K562 (cell line): ENCODE data around the gene LRCH1. TPM values are rescaled to one million over a fixed set of nuclear protein-coding genes. Genes with fewer than 3 reads are reported as not detected.

ENCODE experiments used
- ATAC-seq: fragments of 200-7000 bp; cut with Tn5 transposase; 3 replicates; pipeline ENCODE4 v1.9.1; 2020; ENCODE audit warnings: moderate library complexity
- BruUV-seq: library from RNA; stranded (reverse); fragments of 400-500 nt; replicated peaks from 2 replicates; lab custom pipeline; 2021; lab: Mats Ljungman, UMichigan
- CTCF ChIA-PET: fragments of 300-600 bp; formaldehyde crosslinking; extraction: SDS; loops from one replicate; lab custom pipeline; 2021; ENCODE audit warnings: low intra/inter-chr PET ratio; lab: Yijun Ruan, JAX
- POLR2A ChIA-PET: fragments of 300-600, 350-650 bp; sonication (Branson Sonifier 250); formaldehyde crosslinking; extraction: SDS; loops from one replicate; lab custom pipeline; 2021; ENCODE audit warnings: antibody characterized with exemption, inconsistent platforms; lab: Yijun Ruan, JAX
- DNase-seq, 4 experiments: peaks; one replicate each; pipeline versions ENCODE4 v3.0.0 to v3.0.0-alpha.2; 2011 to 2018; ENCODE audit warnings: low spot score in 3 of 4, mixed read lengths in 3 of 4; ENCODE audit errors: extremely low read depth in 1 of 4
- FAIRE-seq: peaks from 2 replicates; lab custom pipeline; 2011; peaks lifted over from hg19 to GRCh38; lab: Jason Lieb, UNC
- H2AFZ ChIP-seq: 2 replicates; pipeline ENCODE4 v1.6.0; 2011; ENCODE audit warnings: low read depth, low read length, control low read depth, inconsistent platforms
- H3K27ac ChIP-seq: fragments of 200-600 bp; 3 replicates; pipeline ENCODE4 v1.8.0; 2011; ENCODE audit warnings: low read depth, mild to moderate bottlenecking, control low read depth, inconsistent platforms, low read length, moderate library complexity, mixed read lengths; ENCODE audit errors: extremely low read depth
- H3K27me3 ChIP-seq, 2 experiments: fragments of 300-600 bp in 1 of 2; 2 replicates in 1 of 2; 3 replicates in 1 of 2; pipeline versions ENCODE4 v1.6.0 to v1.8.0; 2011; ENCODE audit warnings: inconsistent platforms in 2 of 2, low read length in 2 of 2, mild to moderate bottlenecking in 1 of 2, mixed read lengths in 1 of 2, moderate library complexity in 1 of 2; ENCODE audit not compliant: control insufficient read depth in 2 of 2, insufficient read depth in 2 of 2
- H3K36me3 ChIP-seq: fragments of 300-600 bp; 3 replicates; pipeline ENCODE4 v1.8.0; 2011; ENCODE audit warnings: mild to moderate bottlenecking, low read length, inconsistent platforms; ENCODE audit not compliant: control insufficient read depth, insufficient read depth
- H3K4me1 ChIP-seq, 2 experiments: fragments of 200-600 bp in 1 of 2; replicated peaks in 1 of 2; 2 replicates in 1 of 2; 3 replicates in 1 of 2; pipeline versions ENCODE4 v1.5.1 to v1.8.0; 2011; ENCODE audit warnings: inconsistent platforms in 2 of 2, low read length in 2 of 2, mild to moderate bottlenecking in 1 of 2, mixed read lengths in 1 of 2, moderate library complexity in 1 of 2; ENCODE audit not compliant: control insufficient read depth in 2 of 2, insufficient read depth in 2 of 2
- H3K4me2 ChIP-seq: 2 replicates; pipeline ENCODE4 v1.6.1; 2011; ENCODE audit warnings: low read length, control low read depth, inconsistent platforms, mixed read lengths; ENCODE audit not compliant: insufficient read depth
- H3K4me3 ChIP-seq: fragments of 200-600 bp; sonication (generic), shearing (Covaris generic); 2 replicates; pipeline ENCODE4 v1.5.1; 2016; ENCODE audit warnings: control low read depth, inconsistent platforms
- H3K79me2 ChIP-seq: fragments of 200-600 bp; 3 replicates; pipeline ENCODE4 v1.8.0; 2011; ENCODE audit warnings: low read length, inconsistent platforms; ENCODE audit not compliant: control insufficient read depth, insufficient read depth
- H3K9ac ChIP-seq, 2 experiments: 2 replicates each; pipeline versions ENCODE4 v1.6.0 to v1.6.1; 2011; ENCODE audit warnings: low read depth in 2 of 2, low read length in 2 of 2, control low read depth in 1 of 2, inconsistent platforms in 1 of 2, mild to moderate bottlenecking in 1 of 2, mixed read lengths in 1 of 2; ENCODE audit not compliant: insufficient read depth in 1 of 2
- H3K9me1 ChIP-seq: one replicate; pipeline ENCODE4 v1.6.0; 2011; ENCODE audit warnings: inconsistent platforms, mild to moderate bottlenecking, low read length, moderate library complexity; ENCODE audit not compliant: control insufficient read depth, insufficient read depth
- H3K9me3 ChIP-seq: replicated peaks from 2 replicates; pipeline ENCODE4 v1.5.1; 2011; ENCODE audit warnings: low read depth, low read length, inconsistent platforms; ENCODE audit not compliant: control insufficient read depth, insufficient read depth
- H4K20me1 ChIP-seq: replicated peaks from 2 replicates; pipeline ENCODE4 v1.6.1; 2011; ENCODE audit warnings: low read length, inconsistent platforms, mixed read lengths; ENCODE audit not compliant: control insufficient read depth, insufficient read depth
- HIVEP1 ChIP-seq: fragments of 250-450 bp; sonication (Bioruptor Pico); IDR thresholded peaks from 2 replicates; pipeline ENCODE4 v1.4.0; 2020; ENCODE audit warnings: mild to moderate bottlenecking
- TCFL5 ChIP-seq: fragments of 250-450 bp; sonication (Bioruptor Pico); conservative IDR thresholded peaks from 2 replicates; pipeline ENCODE4 v1.6.1; 2021; ENCODE audit warnings: mild to moderate bottlenecking, moderate library complexity, matching md5 sums
- WGBS: fragments of 100-300 bp; shearing (Covaris generic); methylation state at CpG from one replicate; pipeline ENCODE4 v1.1.6; 2016; ENCODE audit warnings: low coverage, mixed read lengths; ENCODE audit not compliant: insufficient coverage; ENCODE audit errors: missing lambda C conversion rate; 5-methylcytosine and 5-hydroxymethylcytosine counted together
- in situ Hi-C: fragments of 300-500 bp; cut with MboI; formaldehyde crosslinking; loops from 4 replicates; pipeline ENCODE4 v1.15.0; 2018; ENCODE audit warnings: inconsistent platforms, mixed read lengths
- intact Hi-C: fragments of 100-400 bp; cut with micrococcal nuclease; formaldehyde crosslinking; loops from 2 replicates; pipeline ENCODE4 v1.14.2; 2022
- polyA plus RNA-seq, 8 experiments: library from polyadenylated mRNA; depleted of rRNA in 4 of 8; stranded (reverse) in 5 of 8; unstranded in 3 of 8; fragments of >200 nt; fragmentation: Nextera tagmentation in 2 of 8; fragmentation: Illumina TruSeq in 1 of 8; extraction: Ambion mirVana in 2 of 8; extraction: Trizol in 1 of 8; gene quantifications; 2 replicates each; pipeline versions ENCODE4 v1.2.1 to v1.2.3, GENCODE V29; 2011 to 2014; ENCODE audit warnings: inconsistent platforms in 1 of 8, missing spikeins in 1 of 8
- total RNA-seq, 7 experiments: library from RNA; depleted of rRNA in 6 of 7; stranded (reverse); fragments of >200 nt in 6 of 7; fragmentation: Illumina TruSeq in 2 of 7; extraction: Trizol in 2 of 7; gene quantifications; 2 replicates each; pipeline versions ENCODE4 v1.2.1 to v1.2.3, GENCODE V29; 2011 to 2021; ENCODE audit warnings: low replicate concordance in 1 of 7
- TF ChIP-seq, protein P1 (sequence below), 2 experiments: fragments of 450-650 bp in 1 of 2; sonication (generic) in 1 of 2; formaldehyde crosslinking in 1 of 2; IDR thresholded peaks; 2 replicates each; pipeline versions ENCODE4 v1.7.1 to v1.9.0; 2016 to 2022; ENCODE audit warnings: inconsistent platforms in 1 of 2, mild to moderate bottlenecking in 1 of 2, missing genetic modification reagents in 1 of 2

The LRCH1 gene
- total and polyA plus RNA-seq, 9 of the 15 experiments (the other 6 are each of a cell fraction or from before 2014, with no cell fraction given) = 1.1 to 6.8 (median 3.7) TPM

DNA sequence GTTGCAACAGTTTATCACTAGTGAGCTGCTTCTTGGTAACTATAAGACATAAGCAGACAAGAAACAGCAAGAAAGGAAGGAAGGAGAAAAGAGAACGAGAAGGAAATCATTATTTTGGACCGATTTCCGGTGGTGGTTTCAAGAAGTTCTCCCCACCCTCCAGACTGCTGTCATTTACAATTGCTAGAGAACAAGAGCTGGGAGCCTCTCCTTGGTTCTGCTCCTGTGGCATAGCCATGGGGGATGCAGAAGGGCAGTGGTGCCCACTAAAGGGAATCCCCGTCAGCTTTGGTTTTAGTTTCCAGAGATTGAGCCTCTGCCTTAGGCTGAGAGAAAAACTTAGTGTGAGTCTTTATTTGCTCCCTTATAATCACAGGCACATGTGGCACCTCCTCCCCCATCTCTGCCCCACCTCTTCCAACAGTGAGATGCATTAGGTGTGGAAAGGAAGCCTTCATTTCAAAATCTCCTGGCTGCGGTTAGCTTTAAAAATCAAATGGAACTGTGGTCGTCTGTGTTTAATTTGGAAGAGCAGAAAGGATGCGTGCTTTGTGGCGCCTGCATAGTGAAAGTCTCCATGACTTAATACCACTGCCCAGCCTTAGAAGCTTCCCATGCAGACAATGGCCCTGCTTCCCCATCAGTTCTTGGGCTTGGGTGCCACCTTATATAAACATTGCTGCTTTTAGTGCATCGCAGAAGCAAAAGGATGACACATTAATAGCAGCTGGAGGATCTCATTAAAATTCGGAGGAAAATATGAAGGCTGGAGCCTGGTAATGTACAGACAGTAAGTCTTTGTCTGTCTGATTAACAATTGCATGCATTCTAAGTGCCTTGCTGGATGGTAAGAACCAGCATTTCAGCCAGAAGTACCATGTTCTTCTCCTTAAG, 25.0 kb downstream of the LRCH1 start:
- 79% methylated on average over 7 of the region's 10 CpGs for WGBS
- H3K9ac ChIP-seq = no peak overlapping the region
- POLR2A ChIA-PET = interaction anchor here (0.7 to 0.9 kb wide), 2 partner anchors 17 to 64 kb away, joined by 3 to 4 read pairs; no protein-coding TSS in a partner anchor

More for the DNA sequence above, 25.0 kb downstream of the LRCH1 start:
- no TSS peak for BruUV-seq
- DNase-seq (no peak), ATAC-seq (no peak), FAIRE-seq (no peak)
- no peaks in the 10 kb centered on the region for H3K9me1 ChIP-seq
- TF ChIP-seq, protein P1, sequence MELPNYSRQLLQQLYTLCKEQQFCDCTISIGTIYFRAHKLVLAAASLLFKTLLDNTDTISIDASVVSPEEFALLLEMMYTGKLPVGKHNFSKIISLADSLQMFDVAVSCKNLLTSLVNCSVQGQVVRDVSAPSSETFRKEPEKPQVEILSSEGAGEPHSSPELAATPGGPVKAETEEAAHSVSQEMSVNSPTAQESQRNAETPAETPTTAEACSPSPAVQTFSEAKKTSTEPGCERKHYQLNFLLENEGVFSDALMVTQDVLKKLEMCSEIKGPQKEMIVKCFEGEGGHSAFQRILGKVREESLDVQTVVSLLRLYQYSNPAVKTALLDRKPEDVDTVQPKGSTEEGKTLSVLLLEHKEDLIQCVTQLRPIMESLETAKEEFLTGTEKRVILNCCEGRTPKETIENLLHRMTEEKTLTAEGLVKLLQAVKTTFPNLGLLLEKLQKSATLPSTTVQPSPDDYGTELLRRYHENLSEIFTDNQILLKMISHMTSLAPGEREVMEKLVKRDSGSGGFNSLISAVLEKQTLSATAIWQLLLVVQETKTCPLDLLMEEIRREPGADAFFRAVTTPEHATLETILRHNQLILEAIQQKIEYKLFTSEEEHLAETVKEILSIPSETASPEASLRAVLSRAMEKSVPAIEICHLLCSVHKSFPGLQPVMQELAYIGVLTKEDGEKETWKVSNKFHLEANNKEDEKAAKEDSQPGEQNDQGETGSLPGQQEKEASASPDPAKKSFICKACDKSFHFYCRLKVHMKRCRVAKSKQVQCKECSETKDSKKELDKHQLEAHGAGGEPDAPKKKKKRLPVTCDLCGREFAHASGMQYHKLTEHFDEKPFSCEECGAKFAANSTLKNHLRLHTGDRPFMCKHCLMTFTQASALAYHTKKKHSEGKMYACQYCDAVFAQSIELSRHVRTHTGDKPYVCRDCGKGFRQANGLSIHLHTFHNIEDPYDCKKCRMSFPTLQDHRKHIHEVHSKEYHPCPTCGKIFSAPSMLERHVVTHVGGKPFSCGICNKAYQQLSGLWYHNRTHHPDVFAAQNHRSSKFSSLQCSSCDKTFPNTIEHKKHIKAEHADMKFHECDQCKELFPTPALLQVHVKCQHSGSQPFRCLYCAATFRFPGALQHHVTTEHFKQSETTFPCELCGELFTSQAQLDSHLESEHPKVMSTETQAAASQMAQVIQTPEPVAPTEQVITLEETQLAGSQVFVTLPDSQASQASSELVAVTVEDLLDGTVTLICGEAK (IDR thresholded peaks at IDR 0.05) = no peak
- TF ChIP-seq, protein P1 (CRISPR knock-in tag; IDR thresholded peaks at IDR 0.05) = no peak
- TF ChIP-seq HIVEP1 (CRISPR knock-in tag) (no peak), TCFL5 (CRISPR knock-in tag) (no peak)
- intact Hi-C loops = no loop called here
- H3K4me2 ChIP-seq = no peak overlapping the region
- peaks cover 5% of the 10 kb centered on the region; the same call in 1 of the 3 replicates for H3K79me2 ChIP-seq
- H3K27ac ChIP-seq = no peak overlapping the region
- H4K20me1 ChIP-seq = peaks cover 23% of the 10 kb centered on the region; the same call in 1 of the 2 replicates
- H2AFZ ChIP-seq = no peak overlapping the region
- no peak overlapping the region for H3K4me3 ChIP-seq
- no peaks in the 10 kb centered on the region for H3K4me1 ChIP-seq
- H3K9me3 ChIP-seq = no peaks in the 10 kb centered on the region
- in situ Hi-C loops = no loop called here
- no peaks in the 10 kb centered on the region for H3K27me3 ChIP-seq
- no peaks in the 10 kb centered on the region for H3K36me3 ChIP-seq
- CTCF ChIA-PET = no interaction called here
